Globus pallidus (tissue), 1 donor: ENCODE measurements around the gene LBHD2.

Experiments used
- DNase-seq: peaks from one replicate; pipeline ENCODE4 v3.0.0-alpha.2; 2015; ENCODE audit warnings: low spot score

The LBHD2 gene

DNA sequence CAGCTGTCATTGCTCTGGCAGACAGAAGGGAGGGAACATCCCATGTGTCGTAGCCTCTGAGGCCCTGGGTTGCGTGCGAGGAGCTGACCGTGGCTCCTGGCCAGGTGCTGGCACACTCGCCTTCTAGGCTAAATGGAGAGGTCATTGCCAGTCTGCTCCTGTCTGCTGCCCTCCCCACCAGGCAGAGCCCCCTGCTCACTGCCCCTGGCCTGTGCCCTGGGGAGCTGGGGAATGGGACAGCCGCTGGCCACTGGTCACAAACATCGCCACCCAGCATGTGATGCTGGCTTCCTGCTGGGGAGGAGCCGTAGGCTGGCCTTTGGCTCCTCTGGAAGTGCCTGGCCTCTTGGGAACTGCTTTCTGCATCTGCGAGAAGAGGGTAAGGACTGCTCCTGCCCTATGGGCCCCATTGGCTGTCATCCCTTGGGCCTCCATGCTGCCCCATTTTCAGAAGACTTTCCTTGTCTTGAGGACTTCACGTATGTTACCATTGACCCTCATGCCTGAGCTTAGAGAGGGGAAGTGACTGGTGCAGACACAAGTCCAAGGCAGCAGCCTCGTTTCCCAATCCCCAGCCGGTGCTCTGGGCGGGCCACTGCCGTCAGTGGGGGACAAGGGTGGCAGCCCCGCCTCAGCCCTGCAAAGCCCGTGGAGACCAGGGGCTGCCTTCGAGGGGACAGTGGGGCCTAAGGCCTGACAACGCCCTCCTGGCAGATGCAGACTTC lies 37.3 kb downstream of the LBHD2 start:
- peak; percentile 35 for DNase-seq

DNA sequence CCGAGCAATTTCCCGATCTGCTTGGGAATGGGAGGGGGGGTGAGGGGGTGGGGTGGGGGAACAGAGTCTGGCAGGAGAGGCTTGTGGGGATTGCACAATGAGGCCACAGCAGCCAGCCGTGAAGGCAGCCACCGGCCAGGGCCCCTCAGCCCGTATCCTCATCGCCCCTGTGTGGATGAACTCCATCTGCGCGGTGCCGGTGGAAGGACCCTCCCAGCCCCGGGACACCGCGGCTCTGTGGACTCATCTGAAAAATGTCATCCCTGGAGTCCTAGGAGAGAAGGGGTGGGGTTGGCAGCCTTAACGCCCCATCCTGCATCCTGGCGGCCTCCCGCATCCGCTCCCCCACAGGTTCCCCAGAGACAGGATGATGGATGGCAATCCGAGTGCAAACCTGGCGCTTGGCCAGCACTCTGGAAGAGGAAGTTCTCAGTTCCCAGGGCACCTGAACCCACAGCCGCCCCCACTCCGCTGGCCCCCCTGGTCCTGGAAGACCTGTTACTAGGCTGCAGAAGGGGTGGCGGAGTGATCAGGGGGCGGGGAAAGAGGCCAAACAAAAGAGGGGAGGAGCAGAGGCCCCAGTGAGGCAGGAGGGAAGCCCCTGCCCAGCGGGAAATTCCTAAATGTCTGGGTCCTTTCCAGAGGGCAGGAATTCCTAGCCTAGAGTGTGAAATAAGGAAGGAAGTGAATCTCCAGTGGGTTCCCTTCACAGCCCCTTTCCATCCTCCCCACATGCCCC lies 38.0 kb downstream of the LBHD2 start:
- peak; percentile 16 for DNase-seq

GRCh38 chr14:103122585-103122946 lies 38.6 kb downstream of the LBHD2 start:
- DNase-seq, result no peak

DNA sequence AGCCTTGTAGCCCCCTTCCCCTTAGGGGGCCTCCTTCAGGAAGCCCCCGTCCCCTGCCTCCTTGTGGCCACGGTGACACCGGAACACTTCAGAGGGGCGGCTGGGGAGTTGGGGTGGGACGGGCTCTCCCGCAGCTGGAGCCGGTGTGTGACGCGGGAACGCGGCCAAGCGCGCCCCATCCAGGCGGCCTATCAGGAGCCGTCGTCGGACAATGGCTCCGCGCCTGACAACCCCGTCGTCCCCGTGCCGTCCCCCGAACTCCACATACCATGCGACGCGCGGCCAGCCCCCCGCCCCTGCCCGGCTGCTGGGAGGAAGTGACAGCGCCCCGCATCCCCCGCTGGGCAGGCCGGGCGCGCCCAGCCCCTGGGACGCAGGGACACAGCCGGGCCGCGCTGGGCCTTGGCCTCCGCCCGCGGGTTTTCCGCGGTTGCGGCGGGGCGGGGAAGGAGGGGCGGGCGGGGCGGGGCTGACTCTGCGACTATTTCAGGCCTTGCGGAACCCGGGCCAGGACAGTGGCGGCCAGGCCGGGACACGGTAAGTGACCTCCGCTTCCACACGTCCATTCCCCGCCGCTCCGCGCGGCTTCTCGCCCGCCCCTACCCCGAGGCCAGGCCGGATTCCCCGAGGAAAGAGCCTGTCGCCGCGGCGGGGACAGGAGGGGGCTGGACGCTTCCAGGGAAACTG lies 39.1 kb downstream of the LBHD2 start, which contains the start of gene TNFAIP2:
Gene TNFAIP2 (plus strand): TSS at position 515 of the 687 bp plus-strand sequence. CDS start 2,997 bp downstream, outside the sequence.
- peak; percentile 16 for DNase-seq

- no peak for DNase-seq
These were observed 39.9 kb downstream of the LBHD2 start for GRCh38 chr14:103123634-103124500.

- DNase-seq, result no peak
These were observed 40.5 kb downstream of the LBHD2 start for GRCh38 chr14:103124501-103125001.

DNA sequence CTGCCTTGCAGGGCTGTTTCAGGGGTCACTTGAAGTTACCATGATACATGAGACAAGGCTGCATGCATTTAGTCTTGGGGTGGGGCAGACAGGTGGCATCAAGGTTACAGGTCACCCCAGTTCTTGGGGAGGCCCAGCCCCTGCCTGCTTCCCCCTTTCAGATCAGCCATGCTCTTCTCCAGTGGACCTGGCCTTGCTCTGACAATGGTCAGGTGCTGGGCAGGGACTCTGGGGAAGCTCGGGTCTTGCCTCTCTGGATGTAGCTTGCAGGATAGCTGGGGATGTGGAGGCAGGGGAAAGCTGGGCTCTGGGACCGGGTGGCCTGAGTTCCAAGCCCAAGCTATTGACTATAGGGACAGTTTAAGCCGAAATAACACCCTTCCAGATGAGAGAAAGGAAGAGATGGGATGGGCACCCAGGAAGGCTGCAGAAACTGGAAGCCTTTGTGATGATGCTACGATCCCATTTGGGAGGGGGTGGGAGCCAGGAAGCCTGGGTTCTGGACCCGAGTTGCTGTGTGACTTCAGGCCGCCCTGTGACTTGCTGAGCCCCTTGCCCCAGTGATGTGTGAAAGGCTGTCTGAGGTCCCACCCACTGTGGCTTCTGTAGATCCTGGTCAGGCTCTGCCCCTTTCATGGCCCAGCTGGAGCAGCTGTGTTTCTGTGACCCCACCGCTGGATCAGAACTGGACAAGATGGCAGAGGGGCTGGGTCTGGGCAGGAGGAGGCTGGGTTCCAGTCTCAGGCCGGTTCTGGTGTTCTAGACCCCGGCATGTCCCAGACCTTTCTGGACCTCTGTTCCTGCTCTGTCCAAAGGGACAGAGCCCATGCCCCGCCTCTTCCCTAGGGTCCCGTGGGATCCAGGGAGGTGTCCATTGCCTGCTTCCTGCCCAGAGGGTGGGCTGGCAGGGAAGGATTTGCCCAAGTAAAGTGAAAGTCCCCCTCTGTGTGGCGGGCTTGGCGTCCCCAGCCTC lies 41.4 kb downstream of the LBHD2 start:
- no peak for DNase-seq

- no peak for DNase-seq
These were observed 42.3 kb downstream of the LBHD2 start for GRCh38 chr14:103126088-103126872.

DNA sequence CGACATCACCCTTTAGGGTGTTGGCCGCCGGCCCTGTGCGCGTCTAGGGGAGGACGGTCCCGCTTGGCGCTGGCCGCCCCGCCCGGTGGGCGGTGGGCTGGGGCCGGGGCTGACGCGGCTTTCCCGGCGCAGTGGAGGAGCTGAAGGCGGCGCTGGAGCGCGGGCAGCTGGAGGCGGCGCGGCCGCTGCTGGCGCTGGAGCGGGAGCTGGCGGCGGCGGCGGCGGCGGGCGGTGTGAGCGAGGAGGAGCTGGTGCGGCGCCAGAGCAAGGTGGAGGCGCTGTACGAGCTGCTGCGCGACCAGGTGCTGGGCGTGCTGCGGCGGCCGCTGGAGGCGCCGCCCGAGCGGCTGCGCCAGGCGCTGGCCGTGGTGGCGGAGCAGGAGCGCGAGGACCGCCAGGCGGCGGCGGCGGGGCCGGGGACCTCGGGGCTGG lies 42.9 kb downstream of the LBHD2 start:
- DNase-seq, result peak; percentile 48

GRCh38 chr14:103127356-103127755 lies 43.3 kb downstream of the LBHD2 start:
- DNase-seq, result no peak

DNA sequence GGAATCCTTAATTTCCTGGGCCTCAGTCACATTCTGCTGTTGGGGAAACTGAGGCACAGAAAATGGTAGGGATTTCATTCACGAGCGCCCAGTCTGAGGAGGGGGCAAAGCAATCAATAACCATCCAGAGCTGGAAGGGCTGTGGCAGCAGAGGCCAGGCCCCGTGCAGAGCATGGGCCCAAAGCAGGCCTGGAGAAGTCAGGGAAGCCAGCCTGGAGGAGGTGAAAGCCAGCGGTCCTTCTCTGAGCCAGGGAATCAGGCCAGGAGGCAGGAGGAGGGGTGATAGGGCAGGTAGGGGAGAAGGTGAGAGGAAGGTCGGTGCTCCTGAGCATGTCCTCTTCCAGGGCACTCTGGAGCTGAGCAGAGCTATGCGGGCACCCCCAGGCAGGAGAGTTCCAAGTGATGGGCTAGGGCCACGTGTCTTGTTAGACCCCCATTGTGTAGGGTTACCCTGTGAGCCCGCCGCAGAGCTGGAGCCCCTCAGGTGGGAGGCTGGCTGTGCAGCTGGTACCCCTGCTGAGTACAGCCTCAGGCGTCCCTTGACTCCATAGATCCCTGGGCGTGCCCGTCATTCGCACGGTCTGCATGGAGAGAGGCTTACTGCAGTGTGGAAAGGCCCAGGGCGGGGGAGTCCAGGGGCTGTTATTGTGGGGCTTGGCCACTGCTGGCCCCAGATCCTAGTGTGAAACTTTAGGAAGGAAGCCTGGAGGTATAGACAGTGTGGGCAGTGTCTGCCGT lies 44.0 kb downstream of the LBHD2 start:
- DNase-seq, result peak; percentile 15

DNA sequence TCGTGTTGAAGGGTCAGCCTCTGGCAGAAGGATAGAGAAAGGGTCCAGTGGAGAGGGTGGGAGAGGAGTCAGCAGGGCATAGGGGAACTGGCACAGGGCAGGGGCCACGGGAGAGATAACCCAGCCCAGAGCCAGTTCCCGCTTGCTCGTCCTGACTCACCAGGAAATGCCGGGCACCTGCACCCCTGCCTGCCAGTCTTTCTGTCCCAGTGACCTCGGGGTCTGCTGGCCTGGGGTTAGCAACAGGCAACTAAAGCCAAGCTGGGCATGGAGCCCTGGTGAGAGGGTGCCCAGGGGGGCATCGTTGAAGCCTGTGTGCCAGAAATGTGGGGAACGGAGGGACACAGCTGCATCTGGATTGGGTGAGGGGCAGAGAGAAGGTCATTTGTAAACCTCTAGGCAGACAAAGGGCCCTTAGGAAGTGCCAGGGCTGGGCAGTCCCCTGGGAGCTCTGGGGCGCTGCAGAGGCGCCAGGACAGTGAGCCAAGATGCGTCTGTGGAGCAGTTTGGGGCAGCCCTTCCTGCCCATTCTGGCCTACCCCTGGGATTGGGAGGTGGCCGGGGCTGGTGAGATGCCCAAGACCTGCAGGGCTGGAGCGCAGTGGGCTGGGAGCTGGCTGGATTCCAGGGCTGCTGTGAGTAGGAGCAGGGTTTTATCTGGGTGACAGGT lies 44.8 kb downstream of the LBHD2 start:
- DNase-seq, result peak; percentile 73

DNA sequence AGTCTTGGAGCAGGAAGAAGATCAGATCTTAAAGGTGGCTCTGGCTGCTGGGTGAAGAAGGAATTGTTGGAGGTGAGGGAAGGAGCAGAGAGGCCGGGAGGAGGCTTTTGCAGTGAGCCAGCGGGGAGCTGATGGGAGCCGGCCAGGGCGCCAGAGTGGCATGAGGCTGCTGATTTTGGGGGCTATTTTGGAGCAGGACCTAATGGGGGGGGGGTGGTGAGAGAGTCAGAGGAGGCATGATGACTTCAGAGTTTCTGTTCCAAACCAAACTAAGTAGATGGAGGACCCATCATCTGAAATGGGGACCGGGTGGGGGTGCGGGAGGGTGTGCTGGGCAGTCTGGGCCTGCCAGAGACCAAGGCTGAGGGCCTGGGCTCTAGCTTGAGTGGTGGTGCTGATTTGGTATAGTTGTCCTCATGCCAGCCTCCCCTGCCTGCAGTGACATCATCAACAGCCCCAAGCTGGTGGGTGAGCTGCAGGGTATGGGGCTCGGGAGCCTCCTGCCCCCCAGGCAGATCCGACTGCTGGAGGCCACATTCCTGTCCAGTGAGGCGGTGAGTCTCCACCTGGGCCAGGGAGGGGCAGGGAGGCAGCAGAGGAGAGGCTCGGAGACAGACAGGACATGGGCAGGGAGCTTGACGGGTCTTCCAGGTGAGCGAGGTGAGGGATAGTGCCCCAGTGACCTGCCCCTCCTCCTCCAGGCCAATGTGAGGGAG lies 45.4 kb downstream of the LBHD2 start:
- no peak for DNase-seq

DNA sequence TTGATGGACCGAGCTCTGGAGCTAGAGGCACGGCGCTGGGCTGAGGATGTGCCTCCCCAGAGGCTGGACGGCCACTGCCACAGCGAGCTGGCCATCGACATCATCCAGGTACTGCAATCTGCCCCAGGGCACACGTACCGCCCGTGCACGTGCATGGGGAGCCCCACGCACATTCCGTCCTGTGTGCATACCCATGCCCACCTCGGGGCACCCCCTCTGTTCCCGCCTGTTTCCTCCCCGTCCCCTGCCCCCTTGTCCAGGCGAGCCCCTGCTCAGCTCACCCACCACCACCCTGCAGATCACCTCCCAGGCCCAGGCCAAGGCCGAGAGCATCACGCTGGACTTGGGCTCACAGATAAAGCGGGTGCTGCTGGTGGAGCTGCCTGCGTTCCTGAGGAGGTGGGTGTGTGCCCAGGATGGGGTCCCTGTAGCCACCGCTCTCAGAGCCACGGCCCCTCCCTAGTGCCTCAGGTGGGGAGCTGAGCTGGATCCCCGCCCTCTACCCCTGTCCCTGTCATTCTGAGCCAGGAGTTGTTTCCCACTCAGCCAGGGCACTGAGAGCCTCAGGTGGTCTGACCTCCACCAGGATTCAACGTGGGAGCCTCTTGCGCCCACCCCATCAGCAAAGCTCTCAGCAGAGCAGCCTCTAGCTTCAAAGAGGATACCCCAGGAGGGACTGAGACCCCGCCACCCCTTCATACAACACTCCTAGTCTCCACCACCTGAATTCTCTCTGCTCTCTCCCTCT lies 46.2 kb downstream of the LBHD2 start:
- DNase-seq, result no peak

GRCh38 chr14:103130965-103131364 lies 47.0 kb downstream of the LBHD2 start:
- no peak for DNase-seq

DNA sequence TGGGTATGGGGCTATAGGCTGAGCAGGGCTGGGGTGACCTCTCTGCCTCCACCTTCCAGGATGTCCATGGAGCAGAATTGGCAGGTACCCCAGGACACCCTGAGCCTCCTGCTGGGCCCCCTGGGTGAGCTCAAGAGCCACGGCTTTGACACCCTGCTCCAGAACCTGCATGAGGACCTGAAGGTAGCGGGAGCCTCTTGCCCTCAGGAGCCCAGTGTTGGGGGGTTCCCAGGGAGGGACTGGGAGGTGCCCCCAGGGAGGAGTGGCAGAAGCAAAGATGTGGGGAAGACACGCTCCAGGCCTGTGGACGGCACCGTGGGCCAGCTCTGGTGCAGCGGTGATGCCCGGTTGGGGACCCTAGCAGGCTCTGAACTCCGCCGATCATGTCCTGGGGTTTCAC lies 47.6 kb downstream of the LBHD2 start:
- no peak for DNase-seq
